ENCODE results near the gene BATF3. TPM values are rescaled to one million over a fixed set of nuclear protein-coding genes. Genes with fewer than 3 reads are reported as not detected.
A peak's percentile ranks its signal among the peaks of the same experiment; 100 is the strongest.
"Not testable (repeated sequence)": the region's sequence is repeated elsewhere in the genome, so short reads cannot be mapped to it uniquely, and the experiment has no call there.

The BATF3 gene
- total RNA-seq, 1 donor from 2014 or later, result not detected

- TF ChIP-seq CTCF (conservative IDR thresholded peaks at IDR 0.05; ENCODE audit: low read depth, low read length), result peak; percentile 21
- no peak for DNase-seq (ENCODE audit: low read depth)
- no peak overlapping the region for H3K4me3 ChIP-seq (ENCODE audit: low read depth, low read length)
These were observed 18.9 kb upstream of the BATF3 start for GRCh38 chr1:212718499-212718898.

DNA sequence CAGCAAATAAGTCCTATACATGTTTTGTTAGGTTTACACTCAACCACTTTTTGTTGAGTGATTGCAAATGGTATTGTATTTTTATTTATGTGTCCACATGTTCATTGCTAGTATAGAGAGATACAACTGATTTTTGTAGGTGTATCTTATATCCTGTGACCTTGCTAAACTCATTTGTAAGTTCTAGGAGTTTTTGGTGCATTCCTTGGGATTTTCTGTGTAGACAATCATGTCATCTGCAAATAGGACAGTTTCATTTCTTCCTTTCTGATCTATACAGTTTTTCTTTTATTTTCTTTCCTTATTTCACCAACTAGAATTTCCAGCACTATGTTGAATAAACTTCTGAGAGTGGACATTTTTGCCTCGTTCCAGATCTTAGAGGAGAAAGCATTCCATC, 16.5 kb upstream of the BATF3 start:
- no peak overlapping the region for H3K4me3 ChIP-seq (ENCODE audit: low read depth, low read length)
- no peak for DNase-seq (ENCODE audit: low read depth)
- no peak for TF ChIP-seq CTCF (conservative IDR thresholded peaks at IDR 0.05; ENCODE audit: low read depth, low read length)

GRCh38 chr1:212713465-212714136, 14.0 kb upstream of the BATF3 start:
- no peak for TF ChIP-seq CTCF (conservative IDR thresholded peaks at IDR 0.05; ENCODE audit: low read depth, low read length)
- DNase-seq (ENCODE audit: low read depth), result no peak
- H3K4me3 ChIP-seq (ENCODE audit: low read depth, low read length), result no peak overlapping the region

- H3K4me3 ChIP-seq (ENCODE audit: low read depth, low read length), result no peak overlapping the region
- DNase-seq (ENCODE audit: low read depth), result no peak
- TF ChIP-seq CTCF (conservative IDR thresholded peaks at IDR 0.05; ENCODE audit: low read depth, low read length), result no peak
These were observed 13.0 kb upstream of the BATF3 start for GRCh38 chr1:212712451-212713303.

DNA sequence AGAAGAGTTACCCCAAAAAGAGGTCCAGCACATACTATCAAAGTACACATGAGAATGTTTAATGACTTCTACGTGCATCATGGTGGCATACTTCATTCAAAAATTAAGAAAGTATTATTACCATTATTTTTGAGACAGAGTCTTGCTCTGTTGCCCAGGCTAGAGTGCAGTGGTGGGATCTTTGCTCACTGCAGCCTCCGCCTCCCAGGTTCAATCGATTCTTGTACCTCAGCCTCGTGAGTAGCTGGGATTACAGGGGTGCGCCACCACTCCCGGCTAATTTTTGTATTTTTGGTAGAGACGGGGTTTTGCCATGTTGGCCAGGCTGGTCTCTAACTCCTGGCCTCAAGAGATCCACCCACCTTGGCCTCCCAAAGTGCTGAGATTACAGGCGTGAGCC, 12.3 kb upstream of the BATF3 start:
- DNase-seq (ENCODE audit: low read depth); H3K4me3 ChIP-seq (ENCODE audit: low read depth, low read length): not testable (repeated sequence)

DNA sequence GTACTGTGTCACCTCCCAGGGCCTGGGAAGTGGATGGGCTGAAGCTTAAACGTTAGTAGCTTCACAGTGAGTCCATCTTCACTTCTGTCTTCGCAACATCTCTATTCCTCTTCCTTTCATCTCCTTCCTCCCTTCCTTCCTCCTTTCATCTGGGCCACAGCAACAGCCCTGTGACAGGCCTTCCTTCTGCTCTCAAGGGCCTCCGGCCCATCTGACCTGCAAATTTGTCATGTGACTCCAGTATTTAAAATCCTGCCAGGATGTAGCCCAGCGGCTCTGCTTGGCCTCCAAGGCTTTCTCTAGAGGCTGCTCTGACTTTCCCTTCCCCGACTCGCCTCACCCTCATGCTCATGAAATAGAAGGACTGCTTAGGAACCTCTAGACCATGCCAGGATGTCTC, 10.9 kb upstream of the BATF3 start:
- no peak overlapping the region for H3K4me3 ChIP-seq (ENCODE audit: low read depth, low read length)
- DNase-seq (ENCODE audit: low read depth), result no peak
- no peak for TF ChIP-seq CTCF (conservative IDR thresholded peaks at IDR 0.05; ENCODE audit: low read depth, low read length)

DNA sequence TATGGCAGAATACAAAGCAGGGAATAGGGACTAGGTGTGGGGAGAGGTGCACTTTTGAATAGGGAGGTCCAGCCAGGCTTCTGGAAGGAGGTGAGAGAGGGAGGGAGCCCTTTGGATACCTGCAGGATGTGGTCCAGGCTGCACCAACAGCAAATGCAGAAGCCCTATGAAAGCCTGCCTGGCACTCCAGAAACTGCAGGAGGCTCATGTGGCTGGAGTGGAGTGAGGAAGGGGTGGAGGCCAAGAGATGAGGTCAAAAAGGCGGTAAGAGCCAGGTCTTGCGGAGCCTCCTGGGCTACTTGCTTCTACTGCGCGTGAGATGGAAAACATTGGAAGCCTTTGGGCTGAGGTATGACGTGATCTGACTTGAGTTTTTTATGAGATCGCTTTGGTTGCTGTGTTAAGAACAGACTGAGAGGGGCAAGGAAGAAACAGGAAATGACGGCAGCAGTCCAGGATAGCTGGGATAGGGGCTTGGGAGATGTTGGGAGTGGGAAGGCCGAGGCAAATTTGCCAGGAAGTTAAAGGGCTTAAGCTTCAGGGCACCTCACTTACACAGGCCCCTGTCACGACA, 4.4 kb upstream of the BATF3 start:
- no peak for TF ChIP-seq CTCF (conservative IDR thresholded peaks at IDR 0.05; ENCODE audit: low read depth, low read length)
- DNase-seq (ENCODE audit: low read depth), result no peak
- H3K4me3 ChIP-seq (ENCODE audit: low read depth, low read length), result no peak overlapping the region
